Epithelial cell of esophagus (primary cell): ENCODE results near the gene DYNC2I2.

ENCODE experiments used
- DNase-seq: peaks from one replicate; pipeline ENCODE4 v3.0.0; 2010; ENCODE audit warnings: low read depth
- H3K4me3 ChIP-seq: 2 replicates; pipeline ENCODE4 v1.5.1; 2011; ENCODE audit warnings: mild to moderate bottlenecking, low read length, control low read depth
- TF ChIP-seq, protein P1 (sequence below): IDR thresholded peaks from 2 replicates; pipeline ENCODE4 v1.5.1; 2011; ENCODE audit warnings: low read depth, mild to moderate bottlenecking, low read length, control low read depth, inconsistent platforms; ENCODE audit not compliant: insufficient read depth; ENCODE audit errors: missing control alignments

DYNC2I2 gene

DNA sequence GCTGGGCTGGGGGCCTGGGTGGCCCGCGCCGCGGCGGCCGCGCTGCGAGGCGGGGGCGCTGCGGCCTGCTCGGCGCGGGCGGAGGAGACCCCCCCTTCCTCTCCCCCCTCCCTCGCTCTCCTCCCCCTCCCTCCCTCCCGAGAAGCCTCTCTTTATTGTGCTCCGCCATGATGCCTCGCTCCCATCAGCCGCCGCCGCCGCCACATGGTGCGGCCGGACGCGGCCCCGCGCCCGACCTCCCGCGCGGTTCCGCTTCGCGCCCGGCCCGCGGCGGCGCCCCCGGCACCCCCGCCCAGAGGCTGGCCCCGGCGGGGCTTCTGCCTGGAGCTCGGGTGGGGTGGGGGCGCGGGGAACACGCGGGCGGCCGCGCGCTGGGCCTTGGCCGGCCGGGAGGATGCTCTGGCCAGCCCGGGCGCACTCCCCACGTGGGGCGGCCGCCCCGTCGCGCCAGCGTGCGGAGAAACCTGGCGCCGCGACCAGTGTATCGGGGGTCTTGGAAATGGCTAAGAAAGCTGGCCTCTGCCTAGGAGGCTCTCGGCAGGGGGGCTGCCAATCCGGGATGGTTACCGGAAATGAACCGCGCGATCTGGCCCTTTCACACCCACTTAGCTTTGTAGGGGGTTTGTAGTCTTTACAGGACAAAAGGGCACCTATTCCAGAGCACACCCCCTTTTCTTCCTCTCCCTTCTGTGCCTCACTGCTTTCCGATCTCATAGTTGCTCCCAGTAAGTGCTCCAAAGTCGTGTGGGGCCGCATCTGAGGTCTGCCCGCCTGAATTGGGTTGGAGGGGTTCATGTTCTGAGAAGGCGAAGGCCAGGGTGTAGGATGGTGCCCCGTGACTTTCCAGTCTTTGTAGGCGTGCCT is 33.4 kb upstream of the DYNC2I2 start:
- DNase-seq = peak; percentile 33
- peak overlapping the region; percentile 81 for H3K4me3 ChIP-seq
- TF ChIP-seq, protein P1, sequence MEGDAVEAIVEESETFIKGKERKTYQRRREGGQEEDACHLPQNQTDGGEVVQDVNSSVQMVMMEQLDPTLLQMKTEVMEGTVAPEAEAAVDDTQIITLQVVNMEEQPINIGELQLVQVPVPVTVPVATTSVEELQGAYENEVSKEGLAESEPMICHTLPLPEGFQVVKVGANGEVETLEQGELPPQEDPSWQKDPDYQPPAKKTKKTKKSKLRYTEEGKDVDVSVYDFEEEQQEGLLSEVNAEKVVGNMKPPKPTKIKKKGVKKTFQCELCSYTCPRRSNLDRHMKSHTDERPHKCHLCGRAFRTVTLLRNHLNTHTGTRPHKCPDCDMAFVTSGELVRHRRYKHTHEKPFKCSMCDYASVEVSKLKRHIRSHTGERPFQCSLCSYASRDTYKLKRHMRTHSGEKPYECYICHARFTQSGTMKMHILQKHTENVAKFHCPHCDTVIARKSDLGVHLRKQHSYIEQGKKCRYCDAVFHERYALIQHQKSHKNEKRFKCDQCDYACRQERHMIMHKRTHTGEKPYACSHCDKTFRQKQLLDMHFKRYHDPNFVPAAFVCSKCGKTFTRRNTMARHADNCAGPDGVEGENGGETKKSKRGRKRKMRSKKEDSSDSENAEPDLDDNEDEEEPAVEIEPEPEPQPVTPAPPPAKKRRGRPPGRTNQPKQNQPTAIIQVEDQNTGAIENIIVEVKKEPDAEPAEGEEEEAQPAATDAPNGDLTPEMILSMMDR = no peak

DNA sequence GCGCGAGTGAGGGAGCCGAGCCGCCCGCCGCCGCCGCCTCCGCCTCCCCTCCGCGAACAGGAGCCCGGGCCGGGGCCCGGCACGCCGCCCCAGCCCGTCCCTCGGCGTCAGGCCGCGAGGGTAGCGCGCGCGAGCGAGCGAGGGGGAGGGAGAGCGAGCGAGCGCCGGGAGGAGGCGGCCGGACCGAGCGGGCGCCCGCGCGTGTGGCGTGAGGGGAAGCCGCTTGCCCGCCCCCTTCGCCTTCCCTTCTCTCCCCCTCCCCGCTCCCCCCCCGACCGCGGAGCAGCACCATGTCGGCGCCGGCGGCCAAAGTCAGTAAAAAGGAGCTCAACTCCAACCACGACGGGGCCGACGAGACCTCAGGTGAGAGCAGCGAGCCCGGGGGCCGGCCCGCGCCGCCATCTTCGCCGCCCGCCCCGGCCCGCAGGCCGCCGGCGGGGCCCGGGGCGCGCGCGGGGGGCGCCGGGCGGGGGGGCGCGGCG is 32.7 kb upstream of the DYNC2I2 start:
- H3K4me3 ChIP-seq = peak overlapping the region; percentile 46
- TF ChIP-seq, protein P1 = no peak
- no peak for DNase-seq

DNA sequence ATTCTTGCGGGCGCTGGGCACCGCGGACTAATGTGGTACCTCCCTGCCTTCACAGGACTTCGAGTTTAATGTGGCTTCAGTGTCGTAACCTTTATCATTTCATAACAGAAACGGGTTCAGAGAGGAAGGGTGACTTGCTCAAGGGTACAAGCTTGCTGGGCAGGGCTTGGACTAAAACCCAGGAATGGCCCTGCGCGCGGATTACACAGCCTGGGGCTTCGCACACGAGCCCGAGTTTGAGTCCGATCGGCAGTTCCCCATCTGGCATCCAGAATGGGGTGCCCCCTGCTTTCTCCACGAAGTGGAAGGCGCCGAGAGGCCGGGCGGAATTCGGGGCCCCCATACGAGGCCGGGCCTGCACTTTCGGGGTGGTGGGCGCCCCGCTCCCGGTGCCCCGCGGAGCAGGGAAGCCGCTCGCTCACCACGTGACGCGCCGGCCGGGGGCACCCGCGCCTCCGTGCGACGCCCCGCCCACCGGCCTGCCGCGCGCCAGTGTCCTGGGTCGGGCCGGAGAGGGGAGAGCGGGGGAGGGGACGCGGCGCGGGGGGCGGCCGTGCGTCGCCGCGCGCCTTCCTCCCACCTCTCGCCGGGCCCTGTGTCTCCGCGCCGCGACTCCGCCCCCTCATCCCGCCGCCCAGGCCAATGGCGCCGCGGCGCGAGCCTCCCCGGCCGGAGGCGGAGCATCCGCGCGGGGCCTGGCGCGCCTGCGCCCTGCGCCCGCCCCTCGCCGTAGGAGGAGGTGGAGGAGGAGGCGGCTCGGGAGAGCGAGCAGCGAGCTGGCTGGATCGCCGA is 32.0 kb upstream of the DYNC2I2 start, which contains the start of gene SET:
Gene SET (plus strand): TSS at position 722 of the 792 bp plus-strand sequence. CDS start 361 bp downstream, outside the sequence.
- DNase-seq = peak; percentile 93
- peak within 1 kb of the TSS; percentile 81 for H3K4me3 ChIP-seq
- TF ChIP-seq, protein P1 = no peak

DNA sequence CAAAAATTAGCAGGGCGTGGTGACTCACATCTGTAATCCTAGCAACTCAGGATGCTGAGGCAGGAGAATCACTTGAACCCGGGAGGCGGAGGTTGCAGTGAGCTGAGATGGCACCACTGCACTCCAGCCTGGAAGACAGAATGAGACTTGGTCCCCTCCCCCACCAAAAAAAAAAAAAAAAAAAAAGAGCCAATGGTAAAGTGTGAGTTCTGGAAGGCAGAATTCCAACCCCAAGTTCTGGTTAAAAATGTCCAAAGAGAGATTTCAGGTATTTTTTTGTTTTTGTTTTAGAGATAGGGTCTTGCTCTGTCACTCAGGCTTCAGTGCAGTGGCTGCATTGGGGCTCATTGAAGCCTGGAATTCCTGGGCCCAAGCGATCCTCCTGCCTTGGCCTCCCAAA is 30.8 kb upstream of the DYNC2I2 start:
- H3K4me3 ChIP-seq = no peak overlapping the region
- TF ChIP-seq, protein P1 = no peak
- DNase-seq = no peak

DNA sequence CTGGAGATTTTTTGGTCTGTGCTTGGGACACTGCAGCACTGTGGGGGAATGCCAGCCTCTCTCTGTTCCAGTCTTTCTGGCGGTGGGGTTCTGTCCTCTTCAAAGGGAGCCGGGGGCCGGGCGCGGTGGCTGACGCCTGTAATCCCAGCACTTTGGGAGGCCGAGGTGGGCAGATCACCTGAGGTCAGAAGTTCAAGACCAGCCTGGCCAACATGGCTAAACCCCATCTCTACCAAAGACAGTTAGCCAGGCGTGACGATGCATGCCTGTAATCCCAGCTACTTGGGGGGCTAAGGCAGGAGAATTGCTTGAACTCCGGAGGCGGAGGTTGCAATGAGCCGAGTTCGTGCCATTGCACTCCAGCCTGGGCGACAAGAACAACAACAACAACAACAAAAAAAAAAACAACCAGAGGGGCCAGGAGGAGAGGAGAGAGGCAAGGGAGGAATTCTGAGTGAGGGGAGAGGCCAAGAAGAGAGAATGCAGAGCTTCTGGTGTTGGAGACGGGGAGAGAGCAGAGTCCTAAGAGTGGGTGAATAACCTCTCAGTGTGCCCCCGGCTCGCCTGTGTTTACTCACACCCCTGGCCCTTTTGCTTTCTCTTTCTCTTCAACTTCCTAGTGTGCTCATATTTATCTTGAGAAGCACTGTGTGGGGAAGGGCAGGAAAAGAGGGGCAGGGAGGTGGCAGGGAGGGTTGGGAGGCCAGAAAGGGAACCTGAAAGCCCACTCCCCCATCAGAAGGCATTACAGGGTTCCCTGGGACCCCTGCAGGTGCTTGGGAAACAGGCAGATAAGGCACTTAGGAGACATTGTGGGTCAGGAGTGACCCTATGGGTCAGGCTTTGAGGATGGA is 29.2 kb upstream of the DYNC2I2 start:
- no peak for DNase-seq
- TF ChIP-seq, protein P1 = no peak
- peak overlapping the region; percentile 97 for H3K4me3 ChIP-seq
